Mucosa of descending colon (tissue), 3 donors: ENCODE measurements around the gene KIDINS220. TPM values are rescaled to one million over a fixed set of nuclear protein-coding genes. Genes with fewer than 3 reads are reported as not detected.

Source experiments
- ATAC-seq: fragments of 200-7000 bp; cut with Tn5 transposase; one replicate; pipeline ENCODE4 v1.9.1; 2020; ENCODE audit warnings: mild to moderate bottlenecking, moderate library complexity
- DNase-seq, 3 donors: peaks; one replicate each; pipeline ENCODE4 v3.0.0-alpha.2; 2020
- H3K36me3 ChIP-seq: fragments of 200-600 bp; one replicate; pipeline ENCODE4 v1.8.0; 2021; ENCODE audit warnings: low read depth, mild to moderate bottlenecking
- H3K4me1 ChIP-seq: fragments of 200-600 bp; one replicate; pipeline ENCODE4 v1.8.0; 2021; ENCODE audit warnings: low read depth, mild to moderate bottlenecking
- H3K4me3 ChIP-seq: fragments of 200-600 bp; one replicate; pipeline ENCODE4 v1.8.0; 2021; ENCODE audit warnings: mild to moderate bottlenecking
- H3K9me3 ChIP-seq: fragments of 200-600 bp; one replicate; pipeline ENCODE4 v1.8.0; 2021; ENCODE audit warnings: mild to moderate bottlenecking
- intact Hi-C, 2 donors: fragments of 100-400 bp; cut with DNase I in 1 of 2; cut with micrococcal nuclease in 1 of 2; formaldehyde crosslinking; loops; one replicate each; pipeline versions ENCODE4 v1.11.0 to v1.11.1; 2022; cut with DNase I, micrococcal nuclease
- total RNA-seq, 3 donors: library from RNA; stranded (reverse); fragmentation: NEBNext Ultra II Directional in 2 of 3; extraction: Animal tissue kit (Norgen Biotek cat#: 25700) in 2 of 3; gene quantifications; one replicate each; pipeline versions ENCODE4 v1.2.1 to v1.2.4, GENCODE V29; 2021 to 2023
- TF ChIP-seq, protein P1 (sequence below): fragments of 200-600 bp; IDR thresholded peaks from one replicate; pipeline ENCODE4 v1.8.0; 2022; ENCODE audit warnings: antibody characterized with exemption, mild to moderate bottlenecking
- donor health status: DM: no; HTN: no; CAD: no; lungs with moderate emphysema.
- donor health status: DM: no; HTN: no; CAD: no.
- donor health status: DM: no; HTN: yes; CAD: no.

KIDINS220 gene
- total RNA-seq, 3 donors from 2014 or later, result 54.8 to 69.6 (median 55.9) TPM

DNA sequence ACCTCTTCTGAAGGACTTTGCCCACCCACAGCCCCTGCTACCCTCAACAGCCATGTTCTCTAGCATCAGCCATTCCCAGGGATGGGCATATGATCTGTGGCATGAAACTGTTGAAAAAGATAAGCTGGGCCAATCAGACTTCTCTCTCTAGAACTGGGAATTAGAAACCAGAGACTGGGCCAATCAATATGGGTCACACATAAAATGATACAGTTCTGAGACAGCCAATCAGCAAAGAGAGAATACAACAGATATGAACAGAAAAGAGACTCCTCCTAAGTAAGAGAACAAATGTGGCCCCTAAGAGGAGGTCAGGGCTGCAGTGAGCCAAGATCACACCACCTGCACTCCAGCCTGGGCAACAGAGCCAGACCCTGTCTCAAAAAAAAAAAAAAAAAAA is 2.1 kb downstream of the KIDINS220 start:
- DNase-seq (no peak), ATAC-seq (no peak)
- intact Hi-C loops, result no loop called here
- Histone ChIP-seq H3K9me3 (no peaks in the 10 kb centered on the region), H3K36me3 (no peaks in the 10 kb centered on the region), H3K4me3 (no peak overlapping the region), H3K4me1 (peaks cover 21% of the 10 kb centered on the region)
- TF ChIP-seq, protein P1, sequence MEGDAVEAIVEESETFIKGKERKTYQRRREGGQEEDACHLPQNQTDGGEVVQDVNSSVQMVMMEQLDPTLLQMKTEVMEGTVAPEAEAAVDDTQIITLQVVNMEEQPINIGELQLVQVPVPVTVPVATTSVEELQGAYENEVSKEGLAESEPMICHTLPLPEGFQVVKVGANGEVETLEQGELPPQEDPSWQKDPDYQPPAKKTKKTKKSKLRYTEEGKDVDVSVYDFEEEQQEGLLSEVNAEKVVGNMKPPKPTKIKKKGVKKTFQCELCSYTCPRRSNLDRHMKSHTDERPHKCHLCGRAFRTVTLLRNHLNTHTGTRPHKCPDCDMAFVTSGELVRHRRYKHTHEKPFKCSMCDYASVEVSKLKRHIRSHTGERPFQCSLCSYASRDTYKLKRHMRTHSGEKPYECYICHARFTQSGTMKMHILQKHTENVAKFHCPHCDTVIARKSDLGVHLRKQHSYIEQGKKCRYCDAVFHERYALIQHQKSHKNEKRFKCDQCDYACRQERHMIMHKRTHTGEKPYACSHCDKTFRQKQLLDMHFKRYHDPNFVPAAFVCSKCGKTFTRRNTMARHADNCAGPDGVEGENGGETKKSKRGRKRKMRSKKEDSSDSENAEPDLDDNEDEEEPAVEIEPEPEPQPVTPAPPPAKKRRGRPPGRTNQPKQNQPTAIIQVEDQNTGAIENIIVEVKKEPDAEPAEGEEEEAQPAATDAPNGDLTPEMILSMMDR, result no peak

DNA sequence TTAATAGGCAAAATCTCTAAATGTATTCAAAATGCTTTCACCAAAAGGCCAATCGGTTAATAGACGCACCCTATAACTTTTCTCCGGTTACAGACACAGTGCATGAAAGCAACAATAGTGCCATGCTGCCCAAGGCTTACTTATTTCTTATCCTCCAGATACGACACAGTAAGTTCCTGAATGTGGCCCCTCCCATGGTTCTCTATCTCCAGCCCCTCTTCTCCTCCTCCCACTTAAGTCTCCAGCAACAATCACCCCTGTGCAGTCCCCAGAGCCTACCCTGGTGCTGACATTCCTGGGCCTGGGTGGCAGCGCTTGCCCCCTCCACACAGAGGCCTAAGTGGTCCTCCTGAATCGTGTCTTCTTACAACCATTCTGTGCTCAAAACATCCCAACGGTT is 3.6 kb downstream of the KIDINS220 start:
- TF ChIP-seq, protein P1, result no peak
- H3K9me3 ChIP-seq, result no peaks in the 10 kb centered on the region
- no peak for DNase-seq
- no peaks in the 10 kb centered on the region for H3K36me3 ChIP-seq
- H3K4me3 ChIP-seq, result no peak overlapping the region
- peaks cover 21% of the 10 kb centered on the region for H3K4me1 ChIP-seq
- intact Hi-C loops, result no loop called here
- ATAC-seq, result no peak

DNA sequence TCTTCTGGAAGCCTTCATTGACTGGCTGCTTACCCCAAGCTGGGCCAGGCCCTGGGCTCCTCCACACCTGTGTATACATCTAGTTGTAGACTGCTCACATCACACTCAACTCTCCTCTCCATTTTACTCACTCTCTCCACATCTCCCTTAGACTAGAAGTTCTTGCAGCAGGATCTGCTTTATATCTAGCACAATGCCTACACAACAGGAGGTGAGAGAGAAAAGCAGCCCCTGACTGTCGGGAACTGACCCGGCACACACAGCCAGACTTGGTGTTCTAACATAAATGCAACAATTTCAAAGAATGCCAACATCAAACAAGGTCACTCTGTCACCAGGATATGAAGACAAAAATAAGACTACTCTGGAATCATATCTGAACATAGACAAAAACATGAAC is 5.9 kb downstream of the KIDINS220 start:
- no peak for DNase-seq
- intact Hi-C loops, result no loop called here
- no peak overlapping the region for H3K4me3 ChIP-seq
- H3K9me3 ChIP-seq, result no peaks in the 10 kb centered on the region
- TF ChIP-seq, protein P1, result no peak
- no peaks in the 10 kb centered on the region for H3K36me3 ChIP-seq
- ATAC-seq, result no peak
- peaks cover 21% of the 10 kb centered on the region for H3K4me1 ChIP-seq

DNA sequence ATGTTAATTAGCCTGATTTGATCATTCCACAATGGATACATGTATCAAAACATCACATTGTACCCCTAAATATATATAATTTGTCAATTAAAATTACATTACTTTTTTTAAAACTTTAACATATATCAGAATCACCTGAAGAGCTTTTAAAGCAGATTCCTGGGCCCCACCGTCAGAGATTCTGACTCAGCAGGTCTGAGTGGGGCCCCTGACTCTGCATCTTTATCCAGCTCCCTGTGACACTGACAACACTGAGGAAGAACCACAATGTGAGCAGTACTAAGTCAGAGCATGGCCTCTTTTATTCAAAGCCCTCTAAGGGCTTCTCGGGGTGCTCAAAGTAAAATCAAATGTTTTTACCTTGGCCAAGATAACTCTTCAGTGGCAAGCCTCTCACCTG is 9.7 kb downstream of the KIDINS220 start:
- no peaks in the 10 kb centered on the region for H3K4me1 ChIP-seq
- TF ChIP-seq, protein P1, result no peak
- no peaks in the 10 kb centered on the region for H3K36me3 ChIP-seq
- intact Hi-C loops, result no loop called here
- H3K4me3 ChIP-seq, result no peak overlapping the region
- DNase-seq, result no peak
- H3K9me3 ChIP-seq, result no peaks in the 10 kb centered on the region
- ATAC-seq, result no peak

DNA sequence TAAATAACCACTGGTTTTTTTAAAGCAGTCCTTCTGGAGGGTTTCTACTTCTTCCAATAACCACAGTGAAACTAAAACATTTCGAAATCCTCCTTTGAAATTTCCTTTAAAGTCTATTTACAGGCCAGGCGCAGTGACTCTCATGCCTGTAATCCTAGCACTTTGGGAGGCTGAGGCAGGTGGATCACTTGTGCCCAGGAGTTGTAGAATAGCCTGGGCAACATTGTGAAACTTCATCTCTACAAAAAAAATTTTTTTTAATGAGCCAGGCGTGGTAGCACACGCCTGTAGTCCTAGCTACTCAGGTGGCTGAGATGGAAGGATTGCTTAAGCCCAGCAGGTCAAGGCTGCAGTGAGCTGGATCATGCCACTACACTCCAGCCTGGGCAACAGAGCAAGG is 15.2 kb downstream of the KIDINS220 start:
- ATAC-seq (no peak), DNase-seq (no peak)
- intact Hi-C loops, result no loop called here
- no peaks in the 10 kb centered on the region for H3K9me3 ChIP-seq
- TF ChIP-seq, protein P1, result no peak
- no peaks in the 10 kb centered on the region for H3K4me1 ChIP-seq
- no peak overlapping the region for H3K4me3 ChIP-seq
- no peaks in the 10 kb centered on the region for H3K36me3 ChIP-seq
